ENCODE measurements around the gene FMNL1. TPM values are rescaled to one million over a fixed set of nuclear protein-coding genes. Genes with fewer than 3 reads are reported as not detected.

FMNL1 gene
- total and polyA plus RNA-seq, 10 of the 15 experiments (the other 5 are each of a cell fraction or from before 2014, with no cell fraction given) = 3.3 to 108 (median 19.5) TPM

GRCh38 chr17:45228763-45229539 is 7.3 kb downstream of the FMNL1 start (continued):
- TF ChIP-seq ZBTB4 (CRISPR knock-in tag; IDR thresholded peaks at IDR 0.05) = no peak
- peak in 1 of 2 experiments; percentile 92; a peak in 2 of 3 replicates for TF ChIP-seq EGR1 (IDR thresholded peaks at IDR 0.05; ENCODE audit: borderline replicate concordance in 1 of 2, low read depth in 2 of 2, low read length in 2 of 2)
- TF ChIP-seq SUPT20H (IDR thresholded peaks at IDR 0.05; ENCODE audit: borderline replicate concordance, control insufficient read depth, low read depth, low read length) = no peak
- TF ChIP-seq SMARCA5 (IDR thresholded peaks at IDR 0.05) = peak; percentile 69
- TF ChIP-seq POLR2AphosphoS2 (IDR thresholded peaks at IDR 0.05; ENCODE audit: low read depth, low read length) = peak; percentile 19; the same call in 1 of the 2 replicates
- TF ChIP-seq RELB (IDR thresholded peaks at IDR 0.05; ENCODE audit: low read depth) = peak; percentile 84
- 0 out of 2 replicates have a peak, but pooled peaks have one; percentile 45 for TF ChIP-seq ZSCAN29 (IDR thresholded peaks at IDR 0.05)
- TF ChIP-seq E2F8 (IDR thresholded peaks at IDR 0.05; ENCODE audit: low read depth, partially characterized antibody) = no peak
- TF ChIP-seq MEF2B (IDR thresholded peaks at IDR 0.05; ENCODE audit: partially characterized antibody, poor library complexity, severe bottlenecking) = peak; percentile 33
- TF ChIP-seq HSF1 (IDR thresholded peaks at IDR 0.05; ENCODE audit: low read depth, low read length) = no peak
- peak; percentile 47; the same call in 1 of the 2 replicates for TF ChIP-seq SMAD5 (IDR thresholded peaks at IDR 0.05; ENCODE audit: low read depth)
- no peak for TF ChIP-seq CBX5 (IDR thresholded peaks at IDR 0.05; ENCODE audit: low read depth)
- no peak for TF ChIP-seq RELA (IDR thresholded peaks at IDR 0.05; ENCODE audit: borderline replicate concordance, partially characterized antibody)
- TF ChIP-seq ATF3 (IDR thresholded peaks at IDR 0.05; ENCODE audit: borderline replicate concordance, extremely low read depth, low read depth, low read length) = no peak
- peak; percentile 79; the same call in 1 of the 2 replicates for TF ChIP-seq CBFB (IDR thresholded peaks at IDR 0.05; ENCODE audit: low read depth)
- TF ChIP-seq ZNF384 (IDR thresholded peaks at IDR 0.05; ENCODE audit: borderline replicate concordance, low read depth, low read length) = no peak
- TF ChIP-seq TARDBP (IDR thresholded peaks at IDR 0.05; ENCODE audit: borderline replicate concordance) = no peak
- TF ChIP-seq CHD4 (IDR thresholded peaks at IDR 0.05) = no peak
